BJ (cell line): ENCODE measurements around the gene SPTBN4. TPM values are rescaled to one million over a fixed set of nuclear protein-coding genes. Genes with fewer than 3 reads are reported as not detected.

Experiments used
- CTCF ChIA-PET: fragments of 350-600 bp; formaldehyde crosslinking; extraction: SDS; loops from one replicate; lab custom pipeline; 2021; ENCODE audit warnings: antibody characterized with exemption, inconsistent platforms; lab: Yijun Ruan, JAX
- POLR2A ChIA-PET: fragments of 300-600 bp; sonication (Branson Sonifier 250); formaldehyde crosslinking; extraction: SDS; loops from one replicate; lab custom pipeline; 2021; ENCODE audit warnings: antibody characterized with exemption; lab: Charles Lee
- DNase-seq: peaks from one replicate; pipeline ENCODE4 v3.0.0-alpha.2; 2011; ENCODE audit warnings: low read depth
- H3K27me3 ChIP-seq: 2 replicates; pipeline ENCODE4 v1.6.0; 2011; ENCODE audit warnings: low read length; ENCODE audit not compliant: control insufficient read depth, insufficient read depth
- H3K36me3 ChIP-seq: 2 replicates; pipeline ENCODE4 v1.5.1; 2011; ENCODE audit warnings: low read length; ENCODE audit not compliant: control insufficient read depth, insufficient read depth
- H3K4me3 ChIP-seq: 2 replicates; pipeline ENCODE4 v1.5.1; 2011; ENCODE audit warnings: low read depth, mild to moderate bottlenecking, control low read depth, low read length
- polyA plus RNA-seq: library from polyadenylated mRNA; depleted of rRNA; stranded (reverse); fragments of >200 nt; gene quantifications from 2 replicates; pipeline ENCODE4 v1.2.3, GENCODE V29; 2011
- TF ChIP-seq, protein P1 (sequence below): IDR thresholded peaks from 2 replicates; pipeline ENCODE4 v1.5.1; 2011; ENCODE audit warnings: low read depth, mild to moderate bottlenecking, control low read depth, inconsistent platforms, low read length, moderate library complexity; ENCODE audit not compliant: insufficient read depth

Gene SPTBN4
- polyA plus RNA-seq, 1 experiment, result 0.93 TPM

GRCh38 chr19:40604171-40604646 is 137.4 kb downstream of the SPTBN4 start:
- ChIA-PET CTCF (interaction anchor here (0.6 to 10.4 kb wide), 14 partner anchors 8 to 299 kb away, joined by 3 to 171 read pairs (median 4); partner anchors contain the start of gene BLVRB), POLR2A (interaction anchor here (1.0 to 1.3 kb wide), 2 partner anchors 178 to 256 kb away, joined by 4 read pairs; partner anchors contain the start of genes PLD3 and SERTAD1)
- Histone ChIP-seq H3K4me3 (peak overlapping the region; percentile 44), H3K27me3 (0 out of 2 replicates have a peak, but pooled peaks cover 2% of the 10 kb centered on the region), H3K36me3 (no peaks in the 10 kb centered on the region)
- no peak for DNase-seq
- TF ChIP-seq, protein P1, sequence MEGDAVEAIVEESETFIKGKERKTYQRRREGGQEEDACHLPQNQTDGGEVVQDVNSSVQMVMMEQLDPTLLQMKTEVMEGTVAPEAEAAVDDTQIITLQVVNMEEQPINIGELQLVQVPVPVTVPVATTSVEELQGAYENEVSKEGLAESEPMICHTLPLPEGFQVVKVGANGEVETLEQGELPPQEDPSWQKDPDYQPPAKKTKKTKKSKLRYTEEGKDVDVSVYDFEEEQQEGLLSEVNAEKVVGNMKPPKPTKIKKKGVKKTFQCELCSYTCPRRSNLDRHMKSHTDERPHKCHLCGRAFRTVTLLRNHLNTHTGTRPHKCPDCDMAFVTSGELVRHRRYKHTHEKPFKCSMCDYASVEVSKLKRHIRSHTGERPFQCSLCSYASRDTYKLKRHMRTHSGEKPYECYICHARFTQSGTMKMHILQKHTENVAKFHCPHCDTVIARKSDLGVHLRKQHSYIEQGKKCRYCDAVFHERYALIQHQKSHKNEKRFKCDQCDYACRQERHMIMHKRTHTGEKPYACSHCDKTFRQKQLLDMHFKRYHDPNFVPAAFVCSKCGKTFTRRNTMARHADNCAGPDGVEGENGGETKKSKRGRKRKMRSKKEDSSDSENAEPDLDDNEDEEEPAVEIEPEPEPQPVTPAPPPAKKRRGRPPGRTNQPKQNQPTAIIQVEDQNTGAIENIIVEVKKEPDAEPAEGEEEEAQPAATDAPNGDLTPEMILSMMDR, result no peak

- Histone ChIP-seq H3K4me3 (peak overlapping the region; percentile 35; the same call in 1 of the 2 replicates), H3K36me3 (no peaks in the 10 kb centered on the region), H3K27me3 (0 out of 2 replicates have a peak, but pooled peaks cover 2% of the 10 kb centered on the region)
- no peak for DNase-seq
- ChIA-PET POLR2A (no interaction called here), CTCF (interaction anchor here (1.1 to 10.4 kb wide), 10 partner anchors 10 to 184 kb away, joined by 3 to 171 read pairs (median 4); partner anchors contain the start of gene BLVRB)
- TF ChIP-seq, protein P1, result no peak
These were observed 137.9 kb downstream of the SPTBN4 start for GRCh38 chr19:40604647-40605215.

DNA sequence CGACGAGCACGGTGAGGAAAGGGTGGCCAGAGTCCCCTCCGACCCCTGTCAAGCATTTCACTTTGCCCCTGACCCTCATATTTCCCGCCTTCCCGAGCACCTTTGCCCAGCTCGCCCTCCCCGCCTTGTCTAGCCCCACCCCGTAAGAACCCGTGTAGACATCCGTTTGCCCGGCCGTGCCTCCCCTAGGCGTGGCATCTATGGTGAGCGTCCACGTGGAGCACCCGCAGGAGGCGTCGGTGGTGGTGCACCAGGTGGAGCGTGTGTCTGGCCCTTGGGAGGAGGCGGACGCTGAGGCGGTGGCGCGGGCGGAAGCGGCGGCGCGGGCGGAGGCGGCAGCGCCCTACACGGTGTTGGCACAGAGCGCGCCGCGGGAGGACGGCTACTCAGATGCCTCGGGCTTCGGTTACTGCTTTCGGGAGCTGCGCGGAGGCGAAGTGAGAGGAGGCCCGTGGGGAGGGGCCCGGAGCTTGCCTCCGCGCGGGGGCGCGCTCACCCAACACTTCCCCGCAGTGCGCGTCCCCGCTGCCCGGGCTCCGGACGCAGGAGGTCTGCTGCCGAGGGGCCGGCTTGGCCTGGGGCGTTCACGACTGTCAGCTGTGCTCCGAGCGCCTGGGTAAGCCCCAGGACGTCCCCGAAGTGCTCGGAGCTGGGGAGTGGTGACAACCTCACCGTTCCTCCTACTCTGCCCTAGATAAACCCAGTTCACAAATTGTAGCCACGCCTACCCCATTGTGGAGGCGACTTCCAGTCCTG is 138.6 kb downstream of the SPTBN4 start:
- no peaks in the 10 kb centered on the region for H3K36me3 ChIP-seq
- DNase-seq, result no peak
- peak overlapping the region; percentile 35 for H3K4me3 ChIP-seq
- 0 out of 2 replicates have a peak, but pooled peaks cover 1% of the 10 kb centered on the region for H3K27me3 ChIP-seq
- TF ChIP-seq, protein P1, result 0 out of 2 replicates have a peak, but pooled peaks have one; percentile 11
- ChIA-PET CTCF (interaction anchor here (0.9 to 10.4 kb wide), 9 partner anchors 10 to 127 kb away, joined by 3 to 171 read pairs (median 4); no protein-coding TSS in a partner anchor), POLR2A (no interaction called here)

DNA sequence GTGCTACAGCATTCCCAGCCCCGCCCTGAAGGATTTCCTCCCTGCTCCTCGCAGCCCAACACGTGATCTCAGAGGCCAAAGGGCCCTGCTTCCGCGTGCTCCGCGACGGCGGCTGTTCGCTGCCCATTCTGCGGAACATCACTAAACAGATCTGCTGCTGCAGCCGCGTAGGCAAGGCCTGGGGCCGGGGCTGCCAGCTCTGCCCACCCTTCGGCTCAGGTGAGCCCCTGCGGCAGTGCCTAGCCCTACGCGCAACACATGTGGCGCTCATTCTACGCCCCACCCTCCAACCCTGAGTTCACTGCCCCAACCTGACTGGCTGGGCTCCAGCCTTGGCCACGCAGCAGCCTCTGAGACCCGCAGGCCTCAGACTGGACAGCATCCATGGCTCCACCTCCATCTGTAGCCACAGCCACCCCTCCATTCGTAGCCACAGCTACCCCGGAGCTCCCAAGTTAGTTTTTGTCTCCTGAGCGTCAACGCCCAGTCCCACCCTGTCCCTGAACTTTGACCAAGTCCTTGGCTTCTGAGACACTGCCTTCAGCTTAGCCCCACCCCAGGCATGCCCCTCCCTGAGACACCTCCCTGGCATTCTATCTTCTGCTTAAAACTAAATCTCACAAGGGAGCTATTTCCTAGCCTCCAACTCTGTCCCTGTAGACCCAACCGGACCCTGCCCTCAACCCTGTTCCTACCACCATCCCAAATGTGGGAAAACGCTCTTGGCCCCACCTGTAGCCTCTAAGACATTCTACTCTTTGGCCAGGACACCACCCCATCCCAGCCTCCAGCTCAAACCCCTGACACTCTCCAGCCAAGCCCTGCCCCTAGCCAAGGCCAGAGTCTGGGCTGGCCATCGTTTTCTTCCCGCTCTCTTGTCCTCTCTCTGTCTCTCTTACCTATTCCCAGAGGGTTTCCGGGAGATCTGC is 140.8 kb downstream of the SPTBN4 start:
- H3K27me3 ChIP-seq, result no peaks in the 10 kb centered on the region
- no peak for DNase-seq
- CTCF ChIA-PET, result interaction anchor here (0.6 to 10.4 kb wide), 3 partner anchors 13 to 45 kb away, joined by 3 to 171 read pairs (median 4); no protein-coding TSS in a partner anchor
- no peak overlapping the region for H3K4me3 ChIP-seq
- TF ChIP-seq, protein P1, result no peak
- no peaks in the 10 kb centered on the region for H3K36me3 ChIP-seq
- POLR2A ChIA-PET, result interaction anchor here (0.7 kb wide), 1 partner anchor 38 kb away, joined by 3 read pairs; no protein-coding TSS in a partner anchor
